ENCODE data around the gene SIX6. TPM values are rescaled to one million over a fixed set of nuclear protein-coding genes. Genes with fewer than 3 reads are reported as not detected.

Gene SIX6
- total and polyA plus RNA-seq, 2 donors (not counting 1 experiment from before 2014, with no cell fraction given), result not detected

- H3K9me3 ChIP-seq (ENCODE audit: control extremely low read depth in 1 of 3, control insufficient read depth in 2 of 3, insufficient read depth in 1 of 3, low read length in 2 of 3), result peaks cover 0 to 5% (median 0%) of the 10 kb centered on the region in 3 donors
- Mint-ChIP-seq H3K4me3 (no peak overlapping the region), H3K4me1 (no peaks in the 10 kb centered on the region), H3K27me3 (peaks cover 39% of the 10 kb centered on the region), H3K9me3 (ENCODE audit: insufficient read depth) (no peaks in the 10 kb centered on the region), H3K27ac (no peak overlapping the region)
- ATAC-seq (ENCODE audit: low read depth) (no peak), DNase-seq (no peak)
- H3K9ac ChIP-seq (ENCODE audit: low read length), result no peak overlapping the region
- H4K20me1 ChIP-seq (ENCODE audit: control insufficient read depth, insufficient read depth, low read length, poor library complexity, severe bottlenecking), result no peaks in the 10 kb centered on the region
- ChIA-PET CTCF (no interaction called here), POLR2A (no interaction called here)
- intact Hi-C loops (cut with micrococcal nuclease), result no loop called here
- H3K79me2 ChIP-seq (ENCODE audit: control insufficient read depth, insufficient read depth, low read length), result no peaks in the 10 kb centered on the region
- TF ChIP-seq CTCF (IDR thresholded peaks at IDR 0.05) (no peak), EZH2 (IDR thresholded peaks at IDR 0.05; ENCODE audit: borderline replicate concordance, insufficient read depth, low read depth, low read length, poor library complexity, severe bottlenecking) (no peak)
- H3K27ac ChIP-seq (ENCODE audit: low read length in 2 of 2), result no peak overlapping the region
- 73% methylated on average over 1 of the region's 1 CpG for WGBS (ENCODE audit: insufficient coverage)
- no peaks in the 10 kb centered on the region for H3K4me1 ChIP-seq (ENCODE audit: control insufficient read depth in 2 of 2, insufficient read depth in 2 of 2, low read length in 2 of 2)
- H3K36me3 ChIP-seq (replicated peaks in 1 of 2; ENCODE audit: control extremely low read depth in 1 of 2, control insufficient read depth in 1 of 2, extremely low read depth in 1 of 2, insufficient read depth in 2 of 2, low read length in 1 of 2), result no peaks in the 10 kb centered on the region
- no peak overlapping the region for H2AFZ ChIP-seq (ENCODE audit: insufficient read depth, low read depth, low read length, poor library complexity, severe bottlenecking)
- no peak overlapping the region for H3K4me3 ChIP-seq (ENCODE audit: control extremely low read depth in 1 of 5, extremely low read depth in 1 of 5, insufficient read depth in 1 of 5, low read depth in 2 of 5, low read length in 4 of 5)
- peaks cover 0 to 10% (median 1%) of the 10 kb centered on the region in 4 experiments for H3K27me3 ChIP-seq (replicated peaks in 1 of 4; ENCODE audit: control extremely low read depth in 1 of 4, control insufficient read depth in 3 of 4, insufficient read depth in 4 of 4, low read length in 3 of 4)
- H3K4me2 ChIP-seq (replicated peaks; ENCODE audit: low read depth, low read length, poor library complexity, severe bottlenecking), result no peak overlapping the region
Measured at GRCh38 chr14:60495946-60496345, 13.0 kb upstream of the SIX6 start.

GRCh38 chr14:60502541-60502940 lies 6.4 kb upstream of the SIX6 start:
- DNase-seq, result no peak
- Mint-ChIP-seq H3K4me3 (no peak overlapping the region), H3K27me3 (peaks cover 68% of the 10 kb centered on the region), H3K4me1 (no peaks in the 10 kb centered on the region), H3K27ac (no peak overlapping the region), H3K9me3 (ENCODE audit: insufficient read depth) (no peaks in the 10 kb centered on the region)
- Histone ChIP-seq H3K4me1 (ENCODE audit: control insufficient read depth in 2 of 2, insufficient read depth in 2 of 2, low read length in 2 of 2) (peaks cover 0 to 3% of the 10 kb centered on the region in 2 donors), H3K4me2 (replicated peaks; ENCODE audit: low read depth, low read length, poor library complexity, severe bottlenecking) (no peak overlapping the region), H2AFZ (ENCODE audit: insufficient read depth, low read depth, low read length, poor library complexity, severe bottlenecking) (no peak overlapping the region), H3K4me3 (ENCODE audit: control extremely low read depth in 1 of 5, extremely low read depth in 1 of 5, insufficient read depth in 1 of 5, low read depth in 2 of 5, low read length in 4 of 5) (no peak overlapping the region), H3K9me3 (ENCODE audit: control extremely low read depth in 1 of 3, control insufficient read depth in 2 of 3, insufficient read depth in 1 of 3, low read length in 2 of 3) (peaks cover 0 to 14% (median 0%) of the 10 kb centered on the region in 3 donors), H4K20me1 (ENCODE audit: control insufficient read depth, insufficient read depth, low read length, poor library complexity, severe bottlenecking) (no peaks in the 10 kb centered on the region), H3K27ac (ENCODE audit: low read length in 2 of 2) (no peak overlapping the region), H3K36me3 (replicated peaks in 1 of 2; ENCODE audit: control extremely low read depth in 1 of 2, control insufficient read depth in 1 of 2, extremely low read depth in 1 of 2, insufficient read depth in 2 of 2, low read length in 1 of 2) (no peaks in the 10 kb centered on the region), H3K27me3 (replicated peaks in 1 of 4; ENCODE audit: control extremely low read depth in 1 of 4, control insufficient read depth in 3 of 4, insufficient read depth in 4 of 4, low read length in 3 of 4) (peaks cover 0 to 32% (median 25%) of the 10 kb centered on the region in 4 experiments), H3K79me2 (ENCODE audit: control insufficient read depth, insufficient read depth, low read length) (no peaks in the 10 kb centered on the region), H3K9ac (ENCODE audit: low read length) (no peak overlapping the region)
- intact Hi-C loops (cut with micrococcal nuclease), result no loop called here
- ATAC-seq (ENCODE audit: low read depth), result no peak
- no peak for TF ChIP-seq EZH2 (IDR thresholded peaks at IDR 0.05; ENCODE audit: borderline replicate concordance, insufficient read depth, low read depth, low read length, poor library complexity, severe bottlenecking)
- TF ChIP-seq CTCF (IDR thresholded peaks at IDR 0.05), result no peak
- POLR2A ChIA-PET, result no interaction called here
- CTCF ChIA-PET, result no interaction called here

Data from B cell (primary cell).